OCI-LY3 (cell line): ENCODE results near the gene GINS2.

Experiments used
- H2AFZ ChIP-seq: fragments of 200-600, 300-600 bp; shearing (Covaris generic); 2 replicates; pipeline ENCODE4 v1.6.0; 2014; ENCODE audit warnings: antibody characterized with exemption, low read depth, low read length
- H3K27ac ChIP-seq: fragments of 200-600, 300-600 bp; sonication (generic); 2 replicates; pipeline ENCODE4 v1.5.1; 2014; ENCODE audit warnings: mild to moderate bottlenecking, low read length, moderate library complexity, mixed read lengths
- H3K27me3 ChIP-seq: fragments of 200-600, 300-600 bp; sonication (generic); 2 replicates; pipeline ENCODE4 v1.6.1; 2014; ENCODE audit warnings: low read depth, low read length, mixed read lengths
- H3K36me3 ChIP-seq: fragments of 200-600, 300-600 bp; sonication (generic); replicated peaks from 2 replicates; pipeline ENCODE3; 2014; ENCODE audit warnings: low read depth, low read length, mixed read lengths
- H3K4me1 ChIP-seq: fragments of 300-600, 200-600 bp; sonication (generic); 2 replicates; pipeline ENCODE4 v1.6.1; 2014; ENCODE audit warnings: low read length, mixed read lengths
- H3K4me2 ChIP-seq: fragments of 200-600, 300-600 bp; sonication (generic); 2 replicates; pipeline ENCODE4 v1.6.1; 2014; ENCODE audit warnings: low read length, mixed read lengths
- H3K4me3 ChIP-seq: fragments of 300-600, 200-600 bp; sonication (generic); 2 replicates; pipeline ENCODE4 v1.5.1; 2014; ENCODE audit warnings: antibody characterized with exemption, mild to moderate bottlenecking, low read length, moderate library complexity
- H3K79me2 ChIP-seq: fragments of 300-600, 200-600 bp; shearing (Covaris generic); 2 replicates; pipeline ENCODE4 v1.6.1; 2014; ENCODE audit warnings: mild to moderate bottlenecking, low read length, mixed read lengths
- H3K9ac ChIP-seq: fragments of 300-600, 200-600 bp; shearing (Covaris generic); 2 replicates; pipeline ENCODE4 v1.6.0; 2014; ENCODE audit warnings: mild to moderate bottlenecking, low read length, moderate library complexity
- H3K9me3 ChIP-seq: fragments of 200-600, 300-600 bp; shearing (Covaris generic); 2 replicates; pipeline ENCODE4 v1.6.1; 2014; ENCODE audit warnings: low read length, mixed read lengths; ENCODE audit not compliant: insufficient read depth
- H4K20me1 ChIP-seq: fragments of 200-600, 300-600 bp; sonication (generic); 2 replicates; pipeline ENCODE4 v1.6.1; 2016; ENCODE audit warnings: low read length, mixed read lengths; ENCODE audit not compliant: insufficient read depth
- EZH2phosphoT487 ChIP-seq: fragments of 200-600 bp; shearing (Covaris generic); IDR thresholded peaks from 2 replicates; pipeline ENCODE4 v1.6.1; 2018; ENCODE audit warnings: antibody characterized with exemption, mixed run types, low read depth
- TF ChIP-seq, protein P1 (sequence below): fragments of 200-600, 300-600 bp; sonication (generic); IDR thresholded peaks from 2 replicates; pipeline ENCODE4 v1.5.1; 2014; ENCODE audit warnings: antibody characterized with exemption, low read length, low read depth

GINS2 gene

GRCh38 chr16:85650135-85650843 is 38.5 kb downstream of the GINS2 start:
- H3K4me1 ChIP-seq, result peaks cover 26% of the 10 kb centered on the region

GRCh38 chr16:85649411-85650134 is 39.2 kb downstream of the GINS2 start:
- peaks cover 26% of the 10 kb centered on the region for H3K4me1 ChIP-seq
- H3K9ac ChIP-seq, result no peak overlapping the region
- H3K27me3 ChIP-seq, result no peaks in the 10 kb centered on the region
- H4K20me1 ChIP-seq, result peaks cover 81% of the 10 kb centered on the region
- peak overlapping the region; percentile 23 for H3K4me2 ChIP-seq
- no peaks in the 10 kb centered on the region for H3K79me2 ChIP-seq
- H3K4me3 ChIP-seq, result no peak overlapping the region
- TF ChIP-seq, protein P1, sequence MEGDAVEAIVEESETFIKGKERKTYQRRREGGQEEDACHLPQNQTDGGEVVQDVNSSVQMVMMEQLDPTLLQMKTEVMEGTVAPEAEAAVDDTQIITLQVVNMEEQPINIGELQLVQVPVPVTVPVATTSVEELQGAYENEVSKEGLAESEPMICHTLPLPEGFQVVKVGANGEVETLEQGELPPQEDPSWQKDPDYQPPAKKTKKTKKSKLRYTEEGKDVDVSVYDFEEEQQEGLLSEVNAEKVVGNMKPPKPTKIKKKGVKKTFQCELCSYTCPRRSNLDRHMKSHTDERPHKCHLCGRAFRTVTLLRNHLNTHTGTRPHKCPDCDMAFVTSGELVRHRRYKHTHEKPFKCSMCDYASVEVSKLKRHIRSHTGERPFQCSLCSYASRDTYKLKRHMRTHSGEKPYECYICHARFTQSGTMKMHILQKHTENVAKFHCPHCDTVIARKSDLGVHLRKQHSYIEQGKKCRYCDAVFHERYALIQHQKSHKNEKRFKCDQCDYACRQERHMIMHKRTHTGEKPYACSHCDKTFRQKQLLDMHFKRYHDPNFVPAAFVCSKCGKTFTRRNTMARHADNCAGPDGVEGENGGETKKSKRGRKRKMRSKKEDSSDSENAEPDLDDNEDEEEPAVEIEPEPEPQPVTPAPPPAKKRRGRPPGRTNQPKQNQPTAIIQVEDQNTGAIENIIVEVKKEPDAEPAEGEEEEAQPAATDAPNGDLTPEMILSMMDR, result no peak
- no peak for TF ChIP-seq EZH2phosphoT487
- no peak overlapping the region for H3K27ac ChIP-seq
- H2AFZ ChIP-seq, result no peak overlapping the region
- H3K36me3 ChIP-seq, result peaks cover 3% of the 10 kb centered on the region
- H3K9me3 ChIP-seq, result no peaks in the 10 kb centered on the region

More at GRCh38 chr16:85650135-85650843, 38.5 kb downstream of the GINS2 start:
- Histone ChIP-seq H3K79me2 (no peaks in the 10 kb centered on the region), H3K27me3 (no peaks in the 10 kb centered on the region), H3K4me3 (no peak overlapping the region), H3K36me3 (peaks cover 6% of the 10 kb centered on the region), H3K9me3 (no peaks in the 10 kb centered on the region), H2AFZ (no peak overlapping the region), H3K9ac (no peak overlapping the region), H4K20me1 (peaks cover 74% of the 10 kb centered on the region), H3K4me2 (peak overlapping the region; percentile 23; the same call in 1 of the 2 replicates), H3K27ac (no peak overlapping the region)
- TF ChIP-seq EZH2phosphoT487, result no peak
- TF ChIP-seq, protein P1, result no peak

- Histone ChIP-seq H3K9ac (no peak overlapping the region), H3K4me1 (peaks cover 26% of the 10 kb centered on the region), H2AFZ (no peak overlapping the region), H3K27ac (no peak overlapping the region), H3K79me2 (no peaks in the 10 kb centered on the region), H3K36me3 (peaks cover 3% of the 10 kb centered on the region), H3K9me3 (no peaks in the 10 kb centered on the region), H4K20me1 (peaks cover 84% of the 10 kb centered on the region), H3K4me2 (peak overlapping the region; percentile 23), H3K27me3 (no peaks in the 10 kb centered on the region), H3K4me3 (no peak overlapping the region)
- TF ChIP-seq EZH2phosphoT487, result no peak
These were observed 39.9 kb downstream of the GINS2 start for GRCh38 chr16:85648805-85649204.

GRCh38 chr16:85648070-85648714 is 40.6 kb downstream of the GINS2 start:
- H3K4me3 ChIP-seq, result no peak overlapping the region
- H3K27ac ChIP-seq, result no peak overlapping the region
- H4K20me1 ChIP-seq, result peaks cover 90% of the 10 kb centered on the region
- H3K9me3 ChIP-seq, result no peaks in the 10 kb centered on the region
- H3K36me3 ChIP-seq, result peaks cover 3% of the 10 kb centered on the region
- TF ChIP-seq, protein P1, result no peak
- TF ChIP-seq EZH2phosphoT487, result no peak
- H2AFZ ChIP-seq, result no peak overlapping the region
- no peak overlapping the region for H3K9ac ChIP-seq
- peak overlapping the region; percentile 23; the same call in 1 of the 2 replicates for H3K4me2 ChIP-seq
- peaks cover 26% of the 10 kb centered on the region for H3K4me1 ChIP-seq
- H3K27me3 ChIP-seq, result no peaks in the 10 kb centered on the region
- H3K79me2 ChIP-seq, result no peaks in the 10 kb centered on the region
